Measurements from ENCODE around the gene HP1BP3. TPM values are rescaled to one million over a fixed set of nuclear protein-coding genes. Genes with fewer than 3 reads are reported as not detected.

The HP1BP3 gene
- total RNA-seq, 1 experiment from 2014 or later, result 218 TPM

GRCh38 chr1:20712215-20712577, 74.9 kb downstream of the HP1BP3 start:
- no peak for DNase-seq (ENCODE audit: low read depth)

GRCh38 chr1:20711285-20712214, 75.6 kb downstream of the HP1BP3 start:
- no peak for DNase-seq (ENCODE audit: low read depth)

GRCh38 chr1:20710469-20711284, 76.4 kb downstream of the HP1BP3 start:
- DNase-seq (ENCODE audit: low read depth), result no peak

- no peak for DNase-seq (ENCODE audit: low read depth)
Measured at GRCh38 chr1:20709868-20710267, 77.2 kb downstream of the HP1BP3 start.

GRCh38 chr1:20708891-20709290, 78.2 kb downstream of the HP1BP3 start:
- DNase-seq (ENCODE audit: low read depth), result no peak

- DNase-seq (ENCODE audit: low read depth), result no peak
Measured at GRCh38 chr1:20708057-20708456, 79.0 kb downstream of the HP1BP3 start.

GRCh38 chr1:20706841-20707240, 80.3 kb downstream of the HP1BP3 start:
- DNase-seq (ENCODE audit: low read depth), result no peak

- DNase-seq (ENCODE audit: low read depth), result no peak
Measured at GRCh38 chr1:20705203-20705755, 81.8 kb downstream of the HP1BP3 start.

- DNase-seq (ENCODE audit: low read depth), result no peak
Measured at GRCh38 chr1:20704390-20705202, 82.5 kb downstream of the HP1BP3 start.

- DNase-seq (ENCODE audit: low read depth), result no peak
Measured at GRCh38 chr1:20703124-20703756, 83.9 kb downstream of the HP1BP3 start.

GRCh38 chr1:20702416-20702815, 84.7 kb downstream of the HP1BP3 start:
- DNase-seq (ENCODE audit: low read depth), result peak; percentile 29

- no peak for DNase-seq (ENCODE audit: low read depth)
Measured at GRCh38 chr1:20701847-20702246, 85.3 kb downstream of the HP1BP3 start.

- DNase-seq (ENCODE audit: low read depth), result no peak
Measured at GRCh38 chr1:20701446-20701845, 85.7 kb downstream of the HP1BP3 start.

- no peak for DNase-seq (ENCODE audit: low read depth)
Measured at GRCh38 chr1:20700636-20701215, 86.4 kb downstream of the HP1BP3 start.

GRCh38 chr1:20699558-20699957, 87.5 kb downstream of the HP1BP3 start:
- peak; percentile 75 for DNase-seq (ENCODE audit: low read depth)

- DNase-seq (ENCODE audit: low read depth), result peak; percentile 73
Measured at GRCh38 chr1:20698195-20698910, 88.8 kb downstream of the HP1BP3 start.

- no peak for DNase-seq (ENCODE audit: low read depth)
Measured at GRCh38 chr1:20697563-20697962, 89.5 kb downstream of the HP1BP3 start.

GRCh38 chr1:20696397-20697333, 90.4 kb downstream of the HP1BP3 start:
- DNase-seq (ENCODE audit: low read depth), result peak; percentile 91

GRCh38 chr1:20695515-20695914, 91.6 kb downstream of the HP1BP3 start:
- no peak for DNase-seq (ENCODE audit: low read depth)
